Trophoblast cell (in vitro differentiated cells and primary cell): ENCODE results near the gene SLC12A4. TPM values are rescaled to one million over a fixed set of nuclear protein-coding genes. Genes with fewer than 3 reads are reported as not detected.
"Not testable (repeated sequence)": the region's sequence is repeated elsewhere in the genome, so short reads cannot be mapped to it uniquely, and the experiment has no call there.

Experiments
- DNase-seq, 2 donors: peaks; one replicate each; pipeline ENCODE4 v3.0.0-alpha.2; 2016
- H2AFZ ChIP-seq: 2 replicates; pipeline ENCODE4 v1.6.1; 2013; ENCODE audit warnings: low read length, moderate library complexity, mild to moderate bottlenecking; ENCODE audit not compliant: insufficient read depth, poor library complexity
- H2AK5ac ChIP-seq: 2 replicates; pipeline ENCODE4 v1.6.1; 2013; ENCODE audit warnings: mild to moderate bottlenecking, low read length
- H2BK120ac ChIP-seq: 2 replicates; pipeline ENCODE4 v1.6.1; 2013; ENCODE audit warnings: low read length, mild to moderate bottlenecking, moderate library complexity; ENCODE audit not compliant: insufficient read depth, poor library complexity
- H2BK12ac ChIP-seq: 2 replicates; pipeline ENCODE4 v1.6.1; 2013; ENCODE audit warnings: mild to moderate bottlenecking, low read length, moderate library complexity
- H2BK5ac ChIP-seq: 2 replicates; pipeline ENCODE4 v1.6.1; 2013; ENCODE audit warnings: low read length, low read depth, moderate library complexity, mild to moderate bottlenecking; ENCODE audit not compliant: poor library complexity
- H3K14ac ChIP-seq: 2 replicates; pipeline ENCODE4 v1.6.1; 2013; ENCODE audit warnings: mild to moderate bottlenecking, low read length
- H3K18ac ChIP-seq: 2 replicates; pipeline ENCODE4 v1.6.1; 2013; ENCODE audit warnings: mild to moderate bottlenecking, low read length
- H3K23ac ChIP-seq: 2 replicates; pipeline ENCODE4 v1.6.1; 2013; ENCODE audit warnings: low read length
- H3K27ac ChIP-seq: 2 replicates; pipeline ENCODE4 v1.5.1; 2013; ENCODE audit warnings: low read depth, mild to moderate bottlenecking, inconsistent platforms, low read length, moderate library complexity
- H3K27me3 ChIP-seq: 2 replicates; pipeline ENCODE4 v1.6.1; 2013; ENCODE audit warnings: inconsistent platforms, mild to moderate bottlenecking, low read length, moderate library complexity; ENCODE audit not compliant: insufficient read depth
- H3K36me3 ChIP-seq, 2 experiments: 1 replicate in 1 of 2; 2 replicates in 1 of 2; pipeline ENCODE4 v1.6.1; 2013; ENCODE audit warnings: low read length in 2 of 2, mild to moderate bottlenecking in 2 of 2, moderate library complexity in 1 of 2; ENCODE audit not compliant: insufficient read depth in 2 of 2, control insufficient read depth in 1 of 2
- H3K4ac ChIP-seq: 2 replicates; pipeline ENCODE4 v1.6.1; 2013; ENCODE audit warnings: low read depth, mild to moderate bottlenecking, low read length, moderate library complexity
- H3K4me1 ChIP-seq, 2 experiments: 1 replicate in 1 of 2; 2 replicates in 1 of 2; pipeline ENCODE4 v1.6.1; 2013; ENCODE audit warnings: low read length in 2 of 2, mild to moderate bottlenecking in 2 of 2, moderate library complexity in 1 of 2; ENCODE audit not compliant: insufficient read depth in 2 of 2, control insufficient read depth in 1 of 2
- H3K4me2 ChIP-seq: 2 replicates; pipeline ENCODE4 v1.6.1; 2013; ENCODE audit warnings: inconsistent platforms, mild to moderate bottlenecking, low read length, moderate library complexity
- H3K4me3 ChIP-seq: 2 replicates; pipeline ENCODE4 v1.5.1; 2013; ENCODE audit warnings: mild to moderate bottlenecking, low read depth, low read length, inconsistent platforms
- H3K79me1 ChIP-seq: one replicate; pipeline ENCODE4 v1.6.1; 2013; ENCODE audit warnings: low read length
- H3K79me2 ChIP-seq: 2 replicates; pipeline ENCODE4 v1.6.1; 2013; ENCODE audit warnings: low read length, mild to moderate bottlenecking; ENCODE audit not compliant: control insufficient read depth, insufficient read depth, poor library complexity
- H3K9ac ChIP-seq: 2 replicates; pipeline ENCODE4 v1.6.1; 2013; ENCODE audit warnings: mild to moderate bottlenecking, low read length
- H3K9me3 ChIP-seq: 2 replicates; pipeline ENCODE4 v1.6.1; 2013; ENCODE audit warnings: low read depth, mild to moderate bottlenecking, control low read depth, inconsistent platforms, low read length; ENCODE audit not compliant: insufficient read depth
- H4K12ac ChIP-seq: 2 replicates; pipeline ENCODE4 v1.6.1; 2013; ENCODE audit warnings: low read depth, mild to moderate bottlenecking, low read length, moderate library complexity
- H4K8ac ChIP-seq: 2 replicates; pipeline ENCODE4 v1.6.1; 2013; ENCODE audit warnings: low read depth, mild to moderate bottlenecking, low read length, moderate library complexity
- H4K91ac ChIP-seq: one replicate; pipeline ENCODE4 v1.6.1; 2013; ENCODE audit warnings: low read depth, mild to moderate bottlenecking, low read length, moderate library complexity
- WGBS: extraction: QIAGEN DNeasy Blood & Tissue Kit; methylation state at CpG from one replicate; pipeline ENCODE4 v1.1.7; 2013; ENCODE audit warnings: missing lambda C conversion rate; ENCODE audit not compliant: insufficient read length, insufficient coverage; ENCODE audit errors: extremely low coverage; 5-methylcytosine and 5-hydroxymethylcytosine counted together
- polyA plus RNA-seq: library from polyadenylated mRNA; stranded (reverse); fragments of 200-250 nt; gene quantifications from 2 replicates; pipeline ENCODE4 v1.2.3, GENCODE V29; 2013

SLC12A4 gene
- polyA plus RNA-seq = 65.8 and 67.9 TPM in 2 replicates

DNA sequence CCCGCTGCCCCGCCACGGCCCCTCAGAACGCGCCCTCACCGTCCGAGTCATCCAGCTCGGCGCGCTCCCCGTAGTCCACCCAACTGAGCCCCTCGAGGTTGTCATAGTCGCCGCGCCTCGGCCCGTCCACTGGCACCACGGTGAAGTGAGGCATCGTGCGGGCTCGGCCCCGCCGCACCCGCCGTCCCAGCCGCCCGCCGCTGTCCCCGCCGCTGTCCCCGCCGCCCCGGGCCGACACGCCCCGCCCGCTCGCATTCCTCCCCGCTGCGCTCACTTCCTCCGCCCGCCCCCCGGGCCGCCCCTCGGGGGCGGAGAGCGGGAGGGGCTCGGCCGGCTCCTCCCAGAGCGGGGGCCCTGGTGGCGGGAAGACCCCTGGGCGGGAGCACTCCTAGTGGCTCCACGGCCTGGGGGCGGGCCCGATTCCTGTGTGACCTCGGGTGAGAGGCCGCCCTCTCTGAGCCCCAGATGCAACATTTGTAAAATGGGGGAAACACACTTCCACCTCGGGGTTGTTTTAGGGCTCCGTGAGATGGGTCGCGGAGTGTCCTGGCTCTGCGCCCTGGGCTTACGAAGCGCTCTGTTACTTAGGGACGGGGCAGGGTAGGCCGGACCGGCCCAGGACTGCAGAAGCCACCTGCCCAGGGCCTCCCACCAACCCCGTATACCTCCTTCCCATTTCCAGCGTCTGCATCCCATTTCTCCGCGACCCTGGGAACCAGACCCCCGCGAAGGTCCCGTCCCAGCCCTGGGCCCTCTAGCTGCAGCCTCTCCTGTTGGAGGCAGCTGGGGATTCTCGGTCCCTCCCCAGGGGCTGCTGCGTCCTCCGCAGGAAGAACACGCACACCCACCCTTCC, at the start of gene SLC12A4:
Gene SLC12A4, minus strand, starts transcription at position 238 of the 854 bp plus-strand sequence. Its CDS starts 84 bp downstream, at position 154.
- no CpG with 5 or more reads among the region's 78 CpGs for WGBS
- H2BK5ac ChIP-seq = peak within 1 kb of the TSS; percentile 70

DNA sequence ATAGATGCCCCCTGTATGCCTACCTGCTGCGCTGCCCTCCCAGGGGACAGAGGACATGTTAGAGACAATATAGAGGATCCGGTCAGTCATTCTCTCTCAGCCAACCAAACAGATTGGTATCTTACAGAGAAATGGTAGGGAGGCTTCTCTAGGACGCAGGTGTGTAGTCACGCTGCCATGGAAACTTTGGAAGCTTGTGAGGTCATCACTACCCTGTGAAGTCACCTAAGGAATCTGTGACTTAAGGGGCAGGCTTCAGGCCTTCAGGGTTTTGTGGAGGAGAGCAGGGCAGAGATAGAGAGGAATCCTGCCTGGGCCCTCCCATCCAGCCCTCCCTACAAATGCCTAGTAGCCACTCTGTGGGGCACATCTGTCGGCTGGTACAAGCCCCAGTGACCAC, 47.2 kb upstream of the SLC12A4 start, which contains the start of gene DPEP2NB:
Gene DPEP2NB, minus strand, starts transcription at position 231 of the 400 bp plus-strand sequence. Its CDS starts 141 bp downstream, at position 90.
- Histone ChIP-seq H4K8ac (no peak within 1 kb of the TSS), H3K14ac (no peak within 1 kb of the TSS), H3K18ac (no peak within 1 kb of the TSS), H3K4me3 (no peak within 1 kb of the TSS), H3K4me1 (peaks cover 0 to 1% of the 10 kb centered on the region in 2 experiments), H3K79me1 (no peaks in the 10 kb centered on the region), H3K9ac (no peak within 1 kb of the TSS), H3K79me2 (no peaks in the 10 kb centered on the region), H2BK120ac (no peak within 1 kb of the TSS), H3K4ac (no peak within 1 kb of the TSS), H3K4me2 (no peak within 1 kb of the TSS), H4K91ac (peak within 1 kb of the TSS; percentile 5), H3K23ac (no peak within 1 kb of the TSS), H3K36me3 (no peaks in the 10 kb centered on the region), H2BK5ac (no peak within 1 kb of the TSS), H3K9me3 (no peaks in the 10 kb centered on the region), H2BK12ac (no peak within 1 kb of the TSS), H3K27me3 (no peaks in the 10 kb centered on the region), H3K27ac (no peak within 1 kb of the TSS), H4K12ac (no peak within 1 kb of the TSS), H2AK5ac (no peak within 1 kb of the TSS), H2AFZ (no peak within 1 kb of the TSS)
- no CpG with 5 or more reads among the region's 5 CpGs for WGBS
- peak; percentile 57 to 92 for DNase-seq

More for the DNA sequence above, at the start of gene SLC12A4:
- Histone ChIP-seq H3K23ac (no peak within 1 kb of the TSS), H3K18ac (peak within 1 kb of the TSS; percentile 77), H3K27ac (peak within 1 kb of the TSS; percentile 88), H3K27me3 (no peaks in the 10 kb centered on the region), H2AK5ac (peak within 1 kb of the TSS; percentile 75), H2BK120ac (peak within 1 kb of the TSS; percentile 89), H2BK12ac (peak within 1 kb of the TSS; percentile 13), H4K8ac (peak within 1 kb of the TSS; percentile 92), H2AFZ (peak within 1 kb of the TSS; percentile 68), H4K91ac (peak within 1 kb of the TSS; percentile 98), H3K4me3 (peak within 1 kb of the TSS; percentile 85), H4K12ac (peak within 1 kb of the TSS; percentile 95), H3K14ac (peak within 1 kb of the TSS; percentile 93), H3K79me1 (peaks cover 30% of the 10 kb centered on the region), H3K4ac (peak within 1 kb of the TSS; percentile 84), H3K36me3 (peaks cover 12 to 20% of the 10 kb centered on the region in 2 experiments), H3K9me3 (no peaks in the 10 kb centered on the region), H3K4me1 (peaks cover 28 to 29% of the 10 kb centered on the region in 2 experiments), H3K9ac (peak within 1 kb of the TSS; percentile 81), H3K4me2 (peak within 1 kb of the TSS; percentile 64), H3K79me2 (peaks cover 29% of the 10 kb centered on the region)
- peak; percentile 67 to 87 for DNase-seq

DNA sequence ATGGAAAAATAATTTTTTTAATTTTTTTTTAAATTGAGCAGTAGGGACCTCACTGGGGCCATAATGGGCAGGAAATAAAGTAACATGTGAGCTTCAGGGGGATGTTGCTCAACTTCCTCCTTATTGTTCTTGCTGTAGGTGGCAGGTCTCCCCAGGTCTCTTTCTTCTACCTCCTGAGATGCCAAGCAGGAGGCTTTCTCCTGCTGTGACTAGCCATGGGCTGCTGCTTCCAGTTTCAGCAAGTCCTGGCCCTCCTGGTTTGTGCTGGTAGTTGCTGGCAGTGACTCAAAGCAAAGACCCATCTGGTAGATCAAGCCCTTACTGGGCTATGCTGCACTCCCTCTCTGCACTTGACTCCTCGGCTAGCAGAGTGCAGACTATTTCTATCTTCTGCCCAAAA, 45.0 kb upstream of the SLC12A4 start:
- Histone ChIP-seq H3K4me1 (peaks cover 0 to 1% of the 10 kb centered on the region in 2 experiments), H3K36me3 (no peaks in the 10 kb centered on the region), H2BK5ac (no peak overlapping the region), H3K79me1 (no peaks in the 10 kb centered on the region), H3K18ac (no peak overlapping the region), H4K12ac (no peak overlapping the region), H3K4me2 (no peak overlapping the region), H3K79me2 (no peaks in the 10 kb centered on the region), H3K27ac (no peak overlapping the region), H3K14ac (no peak overlapping the region), H4K91ac (no peak overlapping the region), H2AFZ (no peak overlapping the region), H3K27me3 (no peaks in the 10 kb centered on the region), H3K4me3 (no peak overlapping the region), H3K9me3 (no peaks in the 10 kb centered on the region), H2BK12ac (no peak overlapping the region), H3K9ac (no peak overlapping the region), H2BK120ac (no peak overlapping the region), H3K4ac (no peak overlapping the region), H3K23ac (no peak overlapping the region), H4K8ac (no peak overlapping the region), H2AK5ac (no peak overlapping the region)
- DNase-seq = no peak
- no CpG with 5 or more reads among the region's 1 CpG for WGBS

DNA sequence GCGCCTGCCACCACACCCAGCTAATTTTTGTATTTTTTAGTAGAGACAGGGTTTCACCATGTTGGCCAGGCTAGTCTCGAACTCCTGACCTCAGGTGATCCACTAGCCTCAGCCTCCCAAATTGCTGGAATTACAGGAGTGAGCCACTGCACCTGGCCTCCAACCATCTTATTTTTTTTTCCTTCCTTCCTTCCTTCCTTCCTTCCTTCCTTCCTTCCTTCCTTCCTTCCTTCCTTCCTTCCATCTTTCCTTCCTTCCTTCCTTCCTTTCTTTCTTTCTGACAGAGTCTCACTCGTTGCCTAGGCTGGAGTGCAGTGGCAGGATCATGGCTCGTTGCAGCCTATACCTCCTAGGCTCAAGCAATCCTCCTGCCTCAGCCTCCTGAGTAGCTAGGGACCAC, 41.4 kb upstream of the SLC12A4 start:
- WGBS = no CpG with 5 or more reads among the region's 4 CpGs
- H3K23ac ChIP-seq, H3K4me3 ChIP-seq, H3K9ac ChIP-seq, H3K18ac ChIP-seq, H2BK5ac ChIP-seq, H3K9me3 ChIP-seq, H4K91ac ChIP-seq, H3K27me3 ChIP-seq, H4K8ac ChIP-seq, H3K14ac ChIP-seq, H3K4ac ChIP-seq, H3K79me2 ChIP-seq, H3K36me3 ChIP-seq, H3K27ac ChIP-seq, H3K79me1 ChIP-seq, DNase-seq, H3K4me2 ChIP-seq, H4K12ac ChIP-seq, H2AK5ac ChIP-seq, H2AFZ ChIP-seq, H2BK120ac ChIP-seq, H2BK12ac ChIP-seq: not testable (repeated sequence)
- peaks cover 4 to 12% of the 10 kb centered on the region in 2 experiments for H3K4me1 ChIP-seq
